ENCODE results near the gene SUCO. TPM values are rescaled to one million over a fixed set of nuclear protein-coding genes. Genes with fewer than 3 reads are reported as not detected.

The SUCO gene
- total RNA-seq, 2 donors from 2014 or later, result 24.6 to 26.7 TPM

GRCh38 chr1:172601046-172601630 lies 68.2 kb downstream of the SUCO start:
- Histone ChIP-seq H3K4me3 (no peak overlapping the region), H3K9me3 (no peaks in the 10 kb centered on the region), H3K4me1 (no peaks in the 10 kb centered on the region), H3K27ac (no peak overlapping the region), H3K27me3 (no peaks in the 10 kb centered on the region), H3K36me3 (peaks cover 6% of the 10 kb centered on the region), H3K9ac (ENCODE audit: low read depth in 2 of 2, low read length in 2 of 2) (no peak overlapping the region)
- DNase-seq, result no peak
- no peak for TF ChIP-seq CTCF (IDR thresholded peaks at IDR 0.05)
- intact Hi-C loops (cut with DNase I), result no loop called here

GRCh38 chr1:172602706-172603105 lies 69.8 kb downstream of the SUCO start:
- H3K27ac ChIP-seq, result no peak overlapping the region
- H3K27me3 ChIP-seq, result no peaks in the 10 kb centered on the region
- H3K9ac ChIP-seq (ENCODE audit: low read depth in 2 of 2, low read length in 2 of 2), result no peak overlapping the region
- intact Hi-C loops (cut with DNase I), result no loop called here
- no peaks in the 10 kb centered on the region for H3K9me3 ChIP-seq
- H3K36me3 ChIP-seq, result peaks cover 6% of the 10 kb centered on the region
- no peak for TF ChIP-seq CTCF (IDR thresholded peaks at IDR 0.05)
- no peaks in the 10 kb centered on the region for H3K4me1 ChIP-seq
- H3K4me3 ChIP-seq, result no peak overlapping the region
- no peak for DNase-seq

- Histone ChIP-seq H3K27ac (no peak overlapping the region), H3K4me3 (no peak overlapping the region), H3K9ac (ENCODE audit: low read depth in 2 of 2, low read length in 2 of 2) (no peak overlapping the region), H3K36me3 (peaks cover 6% of the 10 kb centered on the region), H3K9me3 (no peaks in the 10 kb centered on the region), H3K27me3 (no peaks in the 10 kb centered on the region), H3K4me1 (no peaks in the 10 kb centered on the region)
- intact Hi-C loops (cut with DNase I), result no loop called here
- TF ChIP-seq CTCF (IDR thresholded peaks at IDR 0.05), result no peak
- DNase-seq, result no peak
Measured at GRCh38 chr1:172603816-172604215, 70.9 kb downstream of the SUCO start.

DNA sequence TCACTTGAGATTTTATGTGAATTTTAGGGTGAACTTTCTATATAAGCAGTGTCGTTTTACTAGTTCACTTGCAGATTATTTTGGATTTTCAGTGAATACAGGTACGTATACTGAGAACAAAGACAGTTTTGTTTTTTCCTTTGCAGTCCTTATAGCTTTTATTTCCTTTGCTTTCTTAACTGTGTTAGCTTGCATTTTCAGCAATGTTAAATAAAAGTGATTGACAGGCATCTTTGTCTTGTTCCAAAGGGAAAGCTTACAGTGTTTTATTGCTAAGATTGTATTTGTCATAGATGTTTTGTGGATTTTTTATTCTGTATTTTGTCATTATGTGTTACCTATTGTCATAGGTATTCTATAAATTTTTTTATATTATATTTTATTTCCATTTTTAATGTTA lies 72.7 kb downstream of the SUCO start:
- no peak overlapping the region for H3K4me3 ChIP-seq
- H3K4me1 ChIP-seq, result no peaks in the 10 kb centered on the region
- no peaks in the 10 kb centered on the region for H3K27me3 ChIP-seq
- H3K9ac ChIP-seq (ENCODE audit: low read depth in 2 of 2, low read length in 2 of 2), result no peak overlapping the region
- intact Hi-C loops (cut with DNase I), result no loop called here
- H3K9me3 ChIP-seq, result no peaks in the 10 kb centered on the region
- H3K27ac ChIP-seq, result no peak overlapping the region
- peaks cover 6% of the 10 kb centered on the region for H3K36me3 ChIP-seq
- no peak for DNase-seq
- no peak for TF ChIP-seq CTCF (IDR thresholded peaks at IDR 0.05)

DNA sequence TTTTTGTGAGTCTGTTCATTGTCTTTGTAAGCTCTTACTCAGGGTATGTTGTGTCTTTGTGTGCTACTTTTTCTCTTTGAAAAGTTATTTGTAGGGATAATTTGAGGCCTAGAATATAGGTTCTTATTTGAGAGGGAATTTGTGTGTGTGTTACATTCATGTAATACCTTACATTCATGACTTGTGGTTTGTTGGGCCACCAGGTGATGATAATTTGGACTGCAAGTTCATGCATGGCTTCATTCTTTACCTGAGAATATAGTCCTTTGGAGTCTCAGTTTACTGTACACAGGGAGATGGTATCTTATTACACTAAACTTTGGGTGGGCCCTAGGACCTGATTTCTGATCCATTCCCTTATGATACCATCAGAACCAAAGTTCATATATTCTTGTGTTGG lies 74.2 kb downstream of the SUCO start:
- Histone ChIP-seq H3K27ac (no peak overlapping the region), H3K4me1 (no peaks in the 10 kb centered on the region), H3K4me3 (no peak overlapping the region), H3K9me3 (no peaks in the 10 kb centered on the region), H3K27me3 (no peaks in the 10 kb centered on the region), H3K9ac (ENCODE audit: low read depth in 2 of 2, low read length in 2 of 2) (no peak overlapping the region), H3K36me3 (peaks cover 6% of the 10 kb centered on the region)
- intact Hi-C loops (cut with DNase I), result no loop called here
- no peak for DNase-seq
- TF ChIP-seq CTCF (IDR thresholded peaks at IDR 0.05), result no peak

Measured in colonic mucosa (tissue), 4 donors.